Hematopoietic multipotent progenitor cell (in vitro differentiated cells): Measurements from ENCODE around the gene SAC3D1. TPM values are rescaled to one million over a fixed set of nuclear protein-coding genes. Genes with fewer than 3 reads are reported as not detected.
"Not testable (repeated sequence)": the region's sequence is repeated elsewhere in the genome, so short reads cannot be mapped to it uniquely, and the experiment has no call there.

Experiments used
- DNase-seq, 3 donors: peaks; one replicate each; pipeline ENCODE4 v3.0.0-alpha.2; 2011 to 2015; ENCODE audit warnings: low read depth in 2 of 3, low spot score in 2 of 3
- total RNA-seq: library from RNA; depleted of rRNA; stranded (reverse); fragments of >200 nt; gene quantifications from one replicate; pipeline ENCODE4 v1.2.3, GENCODE V29; 2012

SAC3D1 gene
- 12.4 TPM for total RNA-seq

DNA sequence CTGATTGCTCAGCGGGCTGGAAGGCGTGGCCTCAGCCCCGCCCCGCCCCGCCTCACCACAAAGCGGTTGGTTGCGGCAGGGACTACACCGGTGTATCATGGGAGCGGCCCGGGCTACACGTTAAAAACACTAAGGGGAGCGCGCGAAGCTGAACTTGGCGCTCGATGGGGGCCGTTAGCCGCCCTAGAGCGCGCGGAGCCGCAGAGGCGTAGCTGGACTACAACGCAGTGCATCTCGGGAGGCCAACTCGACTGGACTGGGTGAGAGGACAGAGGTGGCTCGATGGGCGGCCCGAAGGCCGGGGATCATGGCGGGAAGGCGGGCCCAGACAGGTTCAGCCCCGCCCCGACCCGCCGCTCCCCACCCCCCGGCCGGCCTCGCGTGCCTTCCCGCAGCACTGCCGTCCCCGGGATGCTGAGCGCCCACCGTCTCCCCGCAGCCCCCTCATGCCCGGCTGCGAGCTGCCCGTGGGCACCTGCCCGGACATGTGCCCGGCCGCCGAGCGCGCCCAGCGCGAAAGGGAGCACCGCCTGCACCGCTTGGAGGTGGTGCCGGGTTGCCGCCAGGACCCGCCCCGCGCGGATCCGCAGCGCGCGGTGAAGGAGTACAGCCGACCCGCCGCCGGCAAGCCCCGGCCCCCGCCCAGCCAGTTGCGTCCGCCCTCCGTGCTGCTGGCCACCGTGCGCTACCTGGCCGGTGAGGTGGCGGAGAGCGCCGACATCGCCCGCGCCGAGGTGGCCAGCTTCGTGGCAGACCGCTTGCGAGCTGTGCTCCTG, at the start of gene SAC3D1:
TSS of gene SAC3D1 (plus strand) at position 364 of the 776 bp plus-strand sequence. CDS start at position 447, 83 bp downstream.
- DNase-seq: peak; percentile 74 to 95 (median 93)

DNA sequence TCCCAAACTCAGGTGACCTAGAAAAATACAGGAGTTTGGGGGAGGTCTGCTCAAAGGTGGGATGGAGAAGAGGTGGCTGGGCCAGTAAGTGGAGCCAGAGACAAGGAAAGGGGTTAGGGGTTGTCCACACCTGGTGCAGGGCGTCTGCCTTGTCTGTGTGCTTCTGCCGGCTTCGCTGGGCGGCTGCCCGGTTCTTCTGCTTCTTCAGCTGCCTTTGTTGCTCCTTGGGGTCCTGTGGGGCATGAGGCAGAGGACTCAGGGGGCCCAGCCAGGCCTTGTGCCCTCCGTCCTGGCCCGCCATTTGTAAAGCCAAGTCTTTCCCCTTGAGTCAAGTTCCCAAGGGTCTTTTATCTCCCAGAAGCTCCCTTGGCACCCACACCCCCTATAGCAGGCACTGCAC, 46.7 kb upstream of the SAC3D1 start:
- no peak for DNase-seq

DNA sequence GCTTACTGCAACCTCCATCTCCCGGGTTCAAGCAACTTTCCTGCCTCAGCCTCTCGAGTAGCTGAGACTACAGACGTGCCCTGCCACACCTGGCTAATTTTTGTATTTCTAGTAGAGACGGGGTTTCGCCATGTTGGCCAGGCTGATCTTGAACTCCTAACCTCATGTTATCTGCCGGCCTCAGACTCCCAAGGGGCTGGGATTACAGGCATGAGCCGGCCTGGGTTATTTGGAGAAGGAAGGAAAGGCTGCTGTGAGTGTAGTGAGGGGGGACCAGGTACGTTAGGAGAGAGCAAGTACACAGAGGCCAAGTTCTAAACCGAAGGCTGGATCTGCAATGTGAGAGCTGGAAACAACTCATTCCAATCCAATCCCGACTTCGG, 44.7 kb upstream of the SAC3D1 start:
- DNase-seq: no peak

GRCh38 chr11:64996710-64997380, 44.2 kb upstream of the SAC3D1 start, which contains the start of gene BATF2:
Gene BATF2, minus strand, starts transcription at chr11:64996971. Its CDS starts 57 bp downstream, at chr11:64996914.
- DNase-seq: peak in 2 of 3 donors; percentile 65 to 76

- DNase-seq: peak in 1 of 3 donors; percentile 12
These were observed 42.9 kb upstream of the SAC3D1 start for GRCh38 chr11:64998141-64998540.

GRCh38 chr11:64998690-64999431, 42.1 kb upstream of the SAC3D1 start:
- DNase-seq: no peak

- no peak for DNase-seq
These were observed 41.5 kb upstream of the SAC3D1 start for GRCh38 chr11:64999478-64999877.

- no peak for DNase-seq
These were observed 38.3 kb upstream of the SAC3D1 start for GRCh38 chr11:65002706-65003105.

- no peak for DNase-seq
These were observed 37.7 kb upstream of the SAC3D1 start for GRCh38 chr11:65003282-65003681.

DNA sequence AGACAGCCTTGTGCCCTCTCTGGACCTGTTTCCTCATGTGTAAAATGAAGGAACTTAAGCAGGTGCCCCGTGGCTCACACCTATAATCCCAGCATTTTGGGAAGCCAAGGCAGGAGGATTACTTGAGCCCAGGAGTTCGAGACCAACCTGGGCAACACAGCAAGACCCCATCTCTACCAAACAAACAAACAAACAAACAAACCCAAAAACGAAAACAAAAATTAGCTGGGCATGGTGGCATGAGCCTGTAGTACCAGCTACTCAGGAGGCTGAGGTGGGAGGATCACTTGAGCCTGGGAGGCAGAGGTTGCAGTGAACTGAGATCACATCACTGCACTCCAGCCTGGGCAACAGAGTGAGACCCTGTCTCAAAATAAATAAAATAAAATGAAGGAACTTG, 37.0 kb upstream of the SAC3D1 start:
- not testable (repeated sequence) for DNase-seq

- DNase-seq: no peak
These were observed 33.0 kb upstream of the SAC3D1 start for GRCh38 chr11:65008016-65008415.

- no peak for DNase-seq
These were observed 32.1 kb upstream of the SAC3D1 start for GRCh38 chr11:65008873-65009272.

- peak in 2 of 3 donors; percentile 92 to 96 for DNase-seq
These were observed 27.7 kb upstream of the SAC3D1 start for GRCh38 chr11:65013130-65013887.

GRCh38 chr11:65013888-65014725, 26.9 kb upstream of the SAC3D1 start, which contains the start of gene ARL2:
Gene ARL2, plus strand, starts transcription at chr11:65014160. Its CDS starts 48 bp downstream, at chr11:65014208.
- DNase-seq: peak; percentile 76 to 95 (median 94)

GRCh38 chr11:65014726-65015227, 26.2 kb upstream of the SAC3D1 start:
- peak in 1 of 3 donors; percentile 57 for DNase-seq

- no peak for DNase-seq
These were observed 24.3 kb upstream of the SAC3D1 start for GRCh38 chr11:65016705-65017104.

DNA sequence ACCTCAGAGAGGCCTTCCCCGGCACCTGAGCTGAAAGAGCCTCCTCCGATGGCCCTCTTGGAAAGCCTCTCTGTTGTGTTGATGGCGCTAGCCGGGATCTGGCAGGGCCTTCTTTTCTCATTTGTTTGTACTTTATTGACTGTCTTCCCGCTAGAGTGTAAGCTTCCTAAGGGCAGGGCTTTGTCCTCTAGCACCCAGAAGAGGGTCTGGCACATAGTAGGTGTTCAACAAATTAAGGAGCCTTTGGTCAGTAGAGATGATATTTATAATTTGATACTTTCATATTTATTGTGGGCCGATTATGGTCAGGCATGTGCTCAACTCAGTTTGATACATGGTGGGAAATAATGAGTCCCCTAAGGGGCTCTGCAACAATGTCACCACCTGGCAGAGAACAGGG, 23.1 kb upstream of the SAC3D1 start:
- DNase-seq: no peak

- no peak for DNase-seq
These were observed 21.2 kb upstream of the SAC3D1 start for GRCh38 chr11:65019824-65020223.

DNA sequence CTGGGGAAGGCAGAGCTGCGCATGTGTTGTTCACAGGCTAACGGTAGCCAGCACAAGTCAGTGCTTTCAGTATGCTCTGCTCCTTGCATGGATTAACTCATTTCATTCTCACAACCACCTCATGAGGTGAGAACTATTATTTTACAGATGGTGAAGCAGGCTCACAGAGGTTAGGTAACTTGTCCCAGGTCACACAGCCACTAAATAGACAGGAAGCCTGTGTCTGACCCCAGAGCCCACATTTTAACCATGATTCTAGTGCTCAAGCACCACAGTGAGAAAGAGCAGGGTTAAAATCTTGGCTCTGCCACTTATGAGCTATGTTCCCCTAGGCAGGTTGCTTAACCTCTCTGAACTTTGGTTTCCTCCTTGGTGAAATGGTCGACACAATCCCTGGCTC, 20.0 kb upstream of the SAC3D1 start:
- no peak for DNase-seq
